Fibroblast of skin of left biceps (primary cell): ENCODE data around the gene LHFPL2.

Source experiments
- DNase-seq, 2 experiments: peaks; one replicate each; pipeline ENCODE4 v3.0.0-alpha.2; 2013; ENCODE audit warnings: low read depth in 2 of 2

The LHFPL2 gene

DNA sequence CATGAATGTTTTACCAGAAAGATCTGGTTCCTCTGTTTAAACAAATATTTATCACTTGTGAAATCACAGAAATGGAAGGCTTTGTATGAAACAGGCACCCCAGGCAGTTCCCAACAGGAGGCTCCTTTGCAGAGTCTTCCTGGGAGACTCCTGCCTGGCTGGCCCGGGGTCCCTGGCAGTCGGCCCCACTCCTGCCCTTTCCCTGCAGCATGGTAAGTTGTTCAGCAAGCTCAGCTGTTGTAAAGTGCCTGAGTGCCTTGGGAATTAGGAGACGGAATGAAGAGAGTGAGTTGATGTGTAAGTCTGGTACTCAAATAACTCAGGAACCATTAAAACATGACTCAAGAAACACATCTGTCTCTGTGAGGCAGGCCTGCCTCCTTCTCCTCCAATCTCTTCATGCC lies 17.5 kb upstream of the LHFPL2 start:
- DNase-seq = no peak

DNA sequence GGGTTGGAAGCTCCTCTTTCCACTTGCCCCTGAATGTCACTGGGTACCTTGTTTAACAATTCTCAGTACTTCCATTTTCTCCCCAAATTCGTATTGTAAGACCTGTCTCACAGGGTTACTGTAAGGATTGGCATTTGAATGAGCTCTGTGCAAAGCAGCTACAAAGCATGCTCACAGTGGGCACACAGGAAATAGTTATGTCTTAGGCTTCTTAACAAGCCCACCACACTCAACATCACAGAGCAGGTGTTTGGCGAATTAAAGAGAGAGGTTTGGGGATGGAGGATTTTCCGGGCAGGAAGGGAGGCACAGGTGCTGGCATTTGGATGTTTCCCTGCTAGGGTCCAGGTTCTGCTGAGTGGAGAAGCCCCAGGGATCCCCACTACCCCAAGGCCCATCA lies 17.0 kb upstream of the LHFPL2 start:
- no peak for DNase-seq

DNA sequence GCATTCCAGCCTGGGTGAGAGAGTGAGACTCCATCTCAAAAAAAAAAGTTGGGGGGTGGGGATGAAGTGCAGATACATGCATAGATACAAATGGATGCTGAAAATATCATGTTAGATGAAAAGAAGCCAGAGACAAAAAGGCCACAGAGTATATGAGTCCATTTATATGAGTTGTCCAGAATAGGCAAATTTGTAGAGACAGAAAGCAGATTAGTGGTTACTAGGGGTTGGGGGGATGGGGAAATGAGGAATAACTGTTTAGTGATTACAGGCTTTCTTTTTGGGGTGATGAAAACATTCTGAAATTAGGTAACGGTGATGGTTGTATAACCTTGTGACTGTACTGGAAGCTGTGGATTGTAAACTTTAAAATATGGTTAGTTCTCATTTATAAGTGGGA lies 13.8 kb upstream of the LHFPL2 start:
- DNase-seq = no peak

DNA sequence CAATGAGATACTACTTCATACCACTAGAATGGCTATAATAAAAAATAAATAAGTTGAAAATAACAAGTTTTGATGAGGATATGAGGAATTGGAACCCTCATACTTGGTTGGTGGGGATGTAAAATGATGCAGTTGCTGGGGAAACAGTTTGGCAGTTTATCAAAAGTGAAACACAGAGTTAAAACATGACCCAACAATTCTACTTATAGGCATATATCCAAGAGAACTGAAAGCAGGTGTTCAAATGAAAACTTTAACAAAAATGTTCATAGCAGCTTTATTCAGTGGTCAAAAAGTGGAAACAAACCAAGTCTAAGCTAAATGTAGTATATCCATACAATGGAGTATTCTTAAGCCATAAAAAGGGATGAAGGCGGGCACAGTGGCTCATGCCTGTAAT lies 13.1 kb upstream of the LHFPL2 start:
- DNase-seq = no peak

DNA sequence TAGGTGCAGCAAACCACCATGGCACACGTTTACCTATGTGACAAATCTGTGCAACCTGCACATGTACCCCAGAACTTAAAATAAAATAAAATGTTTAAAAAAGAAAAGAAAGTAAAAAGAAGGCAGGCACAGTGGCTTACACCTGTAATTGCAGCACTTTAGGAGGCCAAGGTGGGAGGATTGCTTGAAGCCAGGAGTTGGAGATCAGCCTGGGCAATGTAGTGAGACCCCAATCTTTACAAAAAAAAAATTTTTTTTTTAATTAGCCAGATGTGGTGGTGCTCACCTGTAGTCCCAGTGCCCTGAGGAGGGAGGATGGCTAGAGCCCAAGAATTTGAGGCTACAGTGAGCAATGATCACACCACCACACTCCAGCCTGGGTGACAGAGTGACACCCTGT lies 12.5 kb upstream of the LHFPL2 start:
- no peak for DNase-seq

- no peak for DNase-seq
These were observed 11.8 kb upstream of the LHFPL2 start for GRCh38 chr5:78660401-78660800.

DNA sequence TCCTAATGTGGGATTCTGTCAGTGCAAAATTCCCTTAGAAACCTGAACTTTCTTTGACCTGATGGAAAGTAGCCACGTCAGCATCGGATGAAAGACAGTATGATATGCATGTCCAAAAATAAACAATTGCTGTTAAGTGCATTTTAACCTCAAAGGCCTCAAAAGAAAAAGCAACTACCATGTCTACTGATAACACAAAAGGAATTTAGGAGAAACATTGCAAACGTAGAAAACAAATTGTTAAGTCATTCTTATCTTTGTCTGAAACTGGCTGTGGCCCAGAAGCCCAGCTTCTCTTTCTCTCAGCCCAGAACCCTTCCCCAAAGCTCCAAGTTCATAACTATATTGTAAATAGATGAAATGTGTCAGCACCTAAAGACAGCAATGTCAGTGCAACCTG lies 11.1 kb upstream of the LHFPL2 start:
- DNase-seq = no peak

DNA sequence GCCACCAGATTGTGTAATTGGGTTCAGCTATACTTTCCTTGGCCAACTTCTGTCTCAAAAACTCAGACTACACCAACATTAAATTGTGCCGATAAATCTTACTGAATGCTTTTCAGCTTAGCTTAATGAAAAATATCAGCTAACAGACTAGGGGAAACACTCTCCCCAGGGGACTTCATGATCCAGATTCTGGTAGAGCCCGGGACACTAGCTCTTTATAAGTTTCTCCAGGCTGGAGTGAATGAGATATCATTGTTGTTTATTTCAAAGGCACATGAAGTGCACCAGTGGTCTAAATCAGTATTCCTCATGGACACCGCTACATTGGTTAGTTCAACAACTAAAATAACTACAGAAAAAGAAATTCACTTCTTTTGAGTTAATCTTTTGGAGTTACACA lies 10.5 kb upstream of the LHFPL2 start:
- no peak for DNase-seq

- no peak for DNase-seq
These were observed 8.6 kb upstream of the LHFPL2 start for GRCh38 chr5:78657201-78657600.

GRCh38 chr5:78655746-78656290 lies 7.2 kb upstream of the LHFPL2 start:
- no peak for DNase-seq

GRCh38 chr5:78654386-78654785 lies 5.8 kb upstream of the LHFPL2 start:
- no peak for DNase-seq

- no peak for DNase-seq
These were observed 5.3 kb upstream of the LHFPL2 start for GRCh38 chr5:78653681-78654366.

DNA sequence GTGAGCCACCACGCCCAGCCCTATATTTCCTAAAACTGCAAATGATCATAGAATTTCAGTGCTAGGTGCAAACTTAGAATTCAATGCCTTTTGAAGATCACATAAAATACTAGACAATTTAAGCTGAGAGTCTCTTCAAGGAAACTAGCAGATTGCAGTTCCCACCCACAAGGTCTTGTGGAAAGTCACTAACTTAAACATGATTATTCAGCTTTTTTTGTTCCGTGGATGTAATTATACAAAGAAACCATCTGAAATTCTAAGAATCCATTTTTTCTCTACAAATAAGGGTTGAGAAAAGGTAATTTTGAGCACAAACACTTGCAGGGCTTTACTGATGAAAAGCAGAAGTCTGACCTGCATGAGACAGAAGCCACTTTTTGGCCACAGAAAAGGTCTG lies 4.5 kb upstream of the LHFPL2 start:
- DNase-seq = no peak

DNA sequence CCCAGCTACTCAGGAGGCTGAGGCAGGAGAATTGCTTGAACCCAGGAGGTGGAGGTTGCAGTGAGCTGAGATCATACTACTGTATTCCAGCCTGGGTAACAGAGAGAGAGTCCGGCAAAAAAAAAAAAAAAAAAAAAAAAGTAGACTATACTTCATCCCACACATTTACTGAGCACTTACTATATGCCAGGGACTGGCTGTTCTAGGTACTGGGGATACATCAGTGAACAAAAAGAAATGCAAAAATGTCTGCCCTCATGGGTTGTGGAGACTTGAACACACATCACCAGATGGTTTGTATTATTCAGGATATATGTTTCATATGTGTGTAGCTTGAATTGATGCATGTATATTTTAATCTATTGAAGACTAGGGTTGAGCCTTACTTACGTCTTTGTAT lies 2.9 kb upstream of the LHFPL2 start:
- no peak for DNase-seq

- DNase-seq = no peak
These were observed 2.0 kb upstream of the LHFPL2 start for GRCh38 chr5:78650531-78650930.

DNA sequence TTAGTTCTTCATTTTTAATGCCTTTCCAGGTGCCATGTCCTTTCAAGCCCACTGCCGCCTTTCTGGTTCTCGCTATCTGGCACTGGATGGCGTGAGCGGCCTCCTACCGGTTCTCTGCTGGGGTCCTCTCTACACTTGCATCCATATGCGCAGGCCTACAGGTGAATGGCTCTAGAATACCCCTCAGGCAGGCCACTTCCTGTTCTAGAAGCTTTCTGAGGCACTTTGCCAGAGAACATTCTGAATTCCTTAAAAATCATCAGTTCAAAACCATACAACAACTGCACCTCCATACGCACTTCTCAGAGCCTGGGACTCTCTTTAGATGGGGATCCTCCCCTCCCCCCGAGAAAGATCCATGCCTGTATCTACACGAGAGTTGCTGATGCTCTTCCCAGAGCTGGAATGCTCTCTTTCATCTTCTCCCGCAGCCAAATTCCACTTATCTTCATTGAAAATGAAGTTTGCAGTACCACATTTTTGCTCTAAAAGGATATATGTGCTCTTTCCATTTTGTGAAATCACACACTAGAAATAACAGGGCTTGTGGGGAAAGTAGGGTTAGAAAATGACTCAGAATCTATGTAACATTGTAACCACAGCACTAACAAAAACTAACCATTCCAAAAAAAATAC lies 1.4 kb upstream of the LHFPL2 start:
- DNase-seq = no peak

DNA sequence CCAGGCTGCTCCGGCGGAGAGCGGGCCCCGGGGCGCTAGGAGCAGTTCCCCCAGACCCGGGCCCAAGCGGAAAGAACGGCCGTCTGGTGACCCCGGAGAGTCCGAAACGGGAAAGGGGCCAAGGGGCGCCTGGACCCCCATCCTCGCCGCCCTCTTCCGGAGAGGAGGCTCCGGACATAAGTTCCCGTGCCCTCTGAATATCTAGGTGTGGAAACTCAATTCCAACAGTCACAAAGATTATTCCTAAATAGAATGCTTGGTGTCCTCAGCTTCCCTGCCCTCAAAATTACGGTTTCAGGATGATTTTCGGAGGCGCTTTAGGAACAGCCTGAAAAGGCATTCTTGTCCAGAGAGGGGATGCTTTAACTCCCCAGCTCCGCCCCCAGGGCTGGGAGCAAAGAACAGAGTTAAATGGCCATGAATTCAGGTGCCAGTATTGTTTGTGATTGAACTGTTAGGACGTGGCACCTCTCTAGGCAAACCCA lies 681 bp upstream of the LHFPL2 start:
- DNase-seq = no peak

DNA sequence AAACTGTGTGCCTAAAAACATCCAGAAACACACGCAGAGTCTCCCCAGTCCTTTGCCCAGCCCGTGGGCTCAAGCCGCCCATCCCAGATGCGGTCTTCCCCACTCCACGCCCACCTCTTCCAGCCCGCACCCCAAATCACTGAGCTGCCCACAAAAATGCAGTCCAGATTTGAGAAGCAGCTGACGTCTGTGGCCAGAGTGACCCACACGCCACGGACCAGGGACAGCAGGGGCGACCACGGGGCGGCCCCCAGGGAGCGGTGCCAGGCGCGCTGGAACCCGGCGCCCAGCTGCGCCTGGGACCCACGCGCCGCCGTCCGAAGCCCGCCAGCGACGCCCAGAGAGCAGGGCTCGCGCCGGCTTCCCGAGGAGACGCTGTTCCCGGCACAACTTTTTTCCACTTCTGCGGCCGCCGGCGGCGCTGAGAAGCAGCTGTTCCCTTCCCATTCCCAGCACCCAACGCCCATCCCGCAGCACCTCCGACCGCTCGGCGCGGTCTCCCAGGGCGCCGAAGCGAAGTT lies 674 bp downstream of the LHFPL2 start:
- DNase-seq = no peak

GRCh38 chr5:78647351-78647818 lies 1.2 kb downstream of the LHFPL2 start:
- DNase-seq = no peak

GRCh38 chr5:78644741-78645300 lies 3.8 kb downstream of the LHFPL2 start:
- no peak for DNase-seq

- DNase-seq = no peak
These were observed 4.4 kb downstream of the LHFPL2 start for GRCh38 chr5:78644129-78644528.

GRCh38 chr5:78642701-78643100 lies 5.9 kb downstream of the LHFPL2 start:
- no peak for DNase-seq
